ENCODE data around the gene SPON1. TPM values are rescaled to one million over a fixed set of nuclear protein-coding genes. Genes with fewer than 3 reads are reported as not detected.

The SPON1 gene
- total and polyA plus RNA-seq, 2 experiments from 2014 or later, result 2.4 to 5.4 TPM

- Histone ChIP-seq H3K9ac (no peak overlapping the region), H3K36me3 (ENCODE audit: low read depth) (no peaks in the 10 kb centered on the region), H3K27me3 (replicated peaks; ENCODE audit: insufficient read depth) (0 out of 2 replicates have a peak, but pooled peaks cover 5% of the 10 kb centered on the region), H3K4me3 (no peak overlapping the region), H4K20me1 (ENCODE audit: insufficient read depth) (no peaks in the 10 kb centered on the region), H3K4me1 (ENCODE audit: insufficient read depth) (no peaks in the 10 kb centered on the region), H3K9me3 (ENCODE audit: low read depth) (no peaks in the 10 kb centered on the region), H3F3A (ENCODE audit: insufficient read depth) (no peaks in the 10 kb centered on the region), H3K79me2 (ENCODE audit: insufficient read depth) (no peaks in the 10 kb centered on the region), H2AFZ (no peak overlapping the region), H3K4me2 (ENCODE audit: unreplicated experiment) (no peak overlapping the region), H3K9me2 (ENCODE audit: insufficient read depth) (no peaks in the 10 kb centered on the region), H3K27ac (no peak overlapping the region)
- WGBS, 2 experiments (ENCODE audit: low coverage in 1 of 2, low lambda C conversion rate in 2 of 2, missing lambda C conversion rate in 2 of 2), result 42 to 49% methylated on average over 3 of the region's 3 CpGs
- in situ Hi-C loops (cut with MboI), result no loop called here
- TF ChIP-seq EZH2 (IDR thresholded peaks at IDR 0.05; ENCODE audit: insufficient read depth, poor library complexity, severe bottlenecking) (no peak), EZH2phosphoT487 (IDR thresholded peaks at IDR 0.05; ENCODE audit: insufficient read depth, low read depth) (no peak)
- DNase-seq, result no peak
These were observed 256.2 kb downstream of the SPON1 start for GRCh38 chr11:14218728-14219127.

- no peak overlapping the region for H3K27ac ChIP-seq
- no peak overlapping the region for H2AFZ ChIP-seq
- no peak for DNase-seq
- no peak overlapping the region for H3K4me2 ChIP-seq (ENCODE audit: unreplicated experiment)
- H3K9ac ChIP-seq, result no peak overlapping the region
- no peaks in the 10 kb centered on the region for H3K4me1 ChIP-seq (ENCODE audit: insufficient read depth)
- H3K4me3 ChIP-seq, result no peak overlapping the region
- no peaks in the 10 kb centered on the region for H3K79me2 ChIP-seq (ENCODE audit: insufficient read depth)
- in situ Hi-C loops (cut with MboI), result no loop called here
- no peaks in the 10 kb centered on the region for H3K9me2 ChIP-seq (ENCODE audit: insufficient read depth)
- H3F3A ChIP-seq (ENCODE audit: insufficient read depth), result no peaks in the 10 kb centered on the region
- no peaks in the 10 kb centered on the region for H3K36me3 ChIP-seq (ENCODE audit: low read depth)
- 8 to 15% methylated on average over 5 of the region's 5 CpGs for WGBS, 2 experiments (ENCODE audit: low coverage in 1 of 2, low lambda C conversion rate in 2 of 2, missing lambda C conversion rate in 2 of 2)
- H3K9me3 ChIP-seq (ENCODE audit: low read depth), result no peaks in the 10 kb centered on the region
- no peak for TF ChIP-seq EZH2phosphoT487 (IDR thresholded peaks at IDR 0.05; ENCODE audit: insufficient read depth, low read depth)
- no peak for TF ChIP-seq EZH2 (IDR thresholded peaks at IDR 0.05; ENCODE audit: insufficient read depth, poor library complexity, severe bottlenecking)
- no peaks in the 10 kb centered on the region for H4K20me1 ChIP-seq (ENCODE audit: insufficient read depth)
- H3K27me3 ChIP-seq (replicated peaks; ENCODE audit: insufficient read depth), result 0 out of 2 replicates have a peak, but pooled peaks cover 5% of the 10 kb centered on the region
These were observed 261.2 kb downstream of the SPON1 start for GRCh38 chr11:14223636-14224288.

GRCh38 chr11:14224395-14224794, 261.9 kb downstream of the SPON1 start:
- Histone ChIP-seq H3K9me3 (ENCODE audit: low read depth) (no peaks in the 10 kb centered on the region), H3K4me2 (ENCODE audit: unreplicated experiment) (no peak overlapping the region), H3K36me3 (ENCODE audit: low read depth) (no peaks in the 10 kb centered on the region), H3K79me2 (ENCODE audit: insufficient read depth) (no peaks in the 10 kb centered on the region), H2AFZ (no peak overlapping the region), H3K4me1 (ENCODE audit: insufficient read depth) (no peaks in the 10 kb centered on the region), H3K27ac (no peak overlapping the region), H3K9ac (no peak overlapping the region), H3K9me2 (ENCODE audit: insufficient read depth) (no peaks in the 10 kb centered on the region), H3F3A (ENCODE audit: insufficient read depth) (no peaks in the 10 kb centered on the region), H3K4me3 (no peak overlapping the region), H3K27me3 (replicated peaks; ENCODE audit: insufficient read depth) (0 out of 2 replicates have a peak, but pooled peaks cover 5% of the 10 kb centered on the region), H4K20me1 (ENCODE audit: insufficient read depth) (no peaks in the 10 kb centered on the region)
- in situ Hi-C loops (cut with MboI), result no loop called here
- no peak for DNase-seq
- no peak for TF ChIP-seq EZH2 (IDR thresholded peaks at IDR 0.05; ENCODE audit: insufficient read depth, poor library complexity, severe bottlenecking)
- no peak for TF ChIP-seq EZH2phosphoT487 (IDR thresholded peaks at IDR 0.05; ENCODE audit: insufficient read depth, low read depth)
- 56 to 60% methylated on average over 2 of the region's 2 CpGs for WGBS, 2 experiments (ENCODE audit: low coverage in 1 of 2, low lambda C conversion rate in 2 of 2, missing lambda C conversion rate in 2 of 2)

GRCh38 chr11:14225666-14226065, 263.1 kb downstream of the SPON1 start:
- no peak for TF ChIP-seq EZH2phosphoT487 (IDR thresholded peaks at IDR 0.05; ENCODE audit: insufficient read depth, low read depth)
- TF ChIP-seq EZH2 (IDR thresholded peaks at IDR 0.05; ENCODE audit: insufficient read depth, poor library complexity, severe bottlenecking), result no peak
- Histone ChIP-seq H3K9me3 (ENCODE audit: low read depth) (no peaks in the 10 kb centered on the region), H3K27ac (no peak overlapping the region), H4K20me1 (ENCODE audit: insufficient read depth) (no peaks in the 10 kb centered on the region), H3K36me3 (ENCODE audit: low read depth) (no peaks in the 10 kb centered on the region), H3K9ac (no peak overlapping the region), H3K4me1 (ENCODE audit: insufficient read depth) (no peaks in the 10 kb centered on the region), H2AFZ (no peak overlapping the region), H3K79me2 (ENCODE audit: insufficient read depth) (no peaks in the 10 kb centered on the region), H3K9me2 (ENCODE audit: insufficient read depth) (no peaks in the 10 kb centered on the region), H3K4me2 (ENCODE audit: unreplicated experiment) (no peak overlapping the region), H3F3A (ENCODE audit: insufficient read depth) (no peaks in the 10 kb centered on the region), H3K4me3 (no peak overlapping the region), H3K27me3 (replicated peaks; ENCODE audit: insufficient read depth) (0 out of 2 replicates have a peak, but pooled peaks cover 5% of the 10 kb centered on the region)
- 67% methylated on average over 4 of the region's 4 CpGs for WGBS, 2 experiments (ENCODE audit: low coverage in 1 of 2, low lambda C conversion rate in 2 of 2, missing lambda C conversion rate in 2 of 2)
- in situ Hi-C loops (cut with MboI), result no loop called here
- no peak for DNase-seq

Measured in GM23248 (cell line).